ENCODE measurements around the gene SERPINA5.
"Not testable (repeated sequence)": the region's sequence is repeated elsewhere in the genome, so short reads cannot be mapped to it uniquely, and the experiment has no call there.

The SERPINA5 gene

GRCh38 chr14:94575730-94576585 lies 5.3 kb upstream of the SERPINA5 start:
- DNase-seq = no peak

GRCh38 chr14:94577472-94577871 lies 3.8 kb upstream of the SERPINA5 start:
- DNase-seq = not testable (repeated sequence)

- DNase-seq = no peak
Measured at GRCh38 chr14:94578712-94579111, 2.5 kb upstream of the SERPINA5 start.

GRCh38 chr14:94582199-94582750 lies 1.0 kb downstream of the SERPINA5 start:
- DNase-seq = no peak

GRCh38 chr14:94582851-94583250 lies 1.6 kb downstream of the SERPINA5 start:
- DNase-seq = no peak

GRCh38 chr14:94583557-94583956 lies 2.3 kb downstream of the SERPINA5 start:
- no peak for DNase-seq

GRCh38 chr14:94584591-94585280 lies 3.5 kb downstream of the SERPINA5 start:
- DNase-seq = no peak

GRCh38 chr14:94586635-94587034 lies 5.4 kb downstream of the SERPINA5 start:
- no peak for DNase-seq

GRCh38 chr14:94588311-94588710 lies 7.1 kb downstream of the SERPINA5 start:
- no peak for DNase-seq

GRCh38 chr14:94591073-94591472 lies 9.8 kb downstream of the SERPINA5 start:
- DNase-seq = no peak

GRCh38 chr14:94591871-94592270 lies 10.6 kb downstream of the SERPINA5 start:
- DNase-seq = no peak

- DNase-seq = no peak
Measured at GRCh38 chr14:94592457-94592856, 11.2 kb downstream of the SERPINA5 start.

- DNase-seq = no peak
Measured at GRCh38 chr14:94593376-94593748, 12.1 kb downstream of the SERPINA5 start.

GRCh38 chr14:94593749-94594431 lies 12.7 kb downstream of the SERPINA5 start:
- no peak for DNase-seq

- no peak for DNase-seq
Measured at GRCh38 chr14:94594441-94594840, 13.2 kb downstream of the SERPINA5 start.

GRCh38 chr14:94595912-94596311 lies 14.7 kb downstream of the SERPINA5 start:
- no peak for DNase-seq

GRCh38 chr14:94596361-94596760 lies 15.1 kb downstream of the SERPINA5 start:
- no peak for DNase-seq

GRCh38 chr14:94597788-94598187 lies 16.6 kb downstream of the SERPINA5 start:
- no peak for DNase-seq

GRCh38 chr14:94598506-94598815 lies 17.2 kb downstream of the SERPINA5 start:
- no peak for DNase-seq

- no peak for DNase-seq
Measured at GRCh38 chr14:94598816-94599655, 17.8 kb downstream of the SERPINA5 start.

GRCh38 chr14:94599656-94600004 lies 18.4 kb downstream of the SERPINA5 start:
- no peak for DNase-seq

GRCh38 chr14:94600148-94600545 lies 18.9 kb downstream of the SERPINA5 start:
- DNase-seq = no peak

- no peak for DNase-seq
Measured at GRCh38 chr14:94601884-94602391, 20.7 kb downstream of the SERPINA5 start.

All from CD4-positive, alpha-beta T cell treated with Interleukin-12 subunit alpha and Interleukin-12 subunit beta, for 1 hour (primary cell).